Measurements from ENCODE around the gene LACTB.
"Not testable (repeated sequence)": the region's sequence is repeated elsewhere in the genome, so short reads cannot be mapped to it uniquely, and the experiment has no call there.

Gene LACTB

GRCh38 chr15:63096178-63096577 is 25.5 kb upstream of the LACTB start:
- no peak for DNase-seq (ENCODE audit: low read depth in 2 of 2)
- H3K4me3 ChIP-seq (replicated peaks in 1 of 2; ENCODE audit: low read depth in 2 of 2, low read length in 2 of 2) = no peak overlapping the region
- no peak for TF ChIP-seq CTCF (IDR thresholded peaks at IDR 0.05; ENCODE audit: low read depth, low read length)

GRCh38 chr15:63098901-63099300 is 22.8 kb upstream of the LACTB start:
- not testable (repeated sequence) for DNase-seq (ENCODE audit: low read depth in 2 of 2); H3K4me3 ChIP-seq (replicated peaks in 1 of 2; ENCODE audit: low read depth in 2 of 2, low read length in 2 of 2)

GRCh38 chr15:63099581-63099980 is 22.1 kb upstream of the LACTB start:
- not testable (repeated sequence) for H3K4me3 ChIP-seq (replicated peaks in 1 of 2; ENCODE audit: low read depth in 2 of 2, low read length in 2 of 2)

GRCh38 chr15:63103416-63103815 is 18.2 kb upstream of the LACTB start:
- H3K4me3 ChIP-seq (replicated peaks in 1 of 2; ENCODE audit: low read depth in 2 of 2, low read length in 2 of 2) = no peak overlapping the region
- no peak for TF ChIP-seq CTCF (IDR thresholded peaks at IDR 0.05; ENCODE audit: low read depth, low read length)
- no peak for DNase-seq (ENCODE audit: low read depth in 2 of 2)

More at GRCh38 chr15:63099581-63099980, 22.1 kb upstream of the LACTB start:
- not testable (repeated sequence) for DNase-seq (ENCODE audit: low read depth in 2 of 2)

- no peak for TF ChIP-seq CTCF (IDR thresholded peaks at IDR 0.05; ENCODE audit: low read depth, low read length)
- DNase-seq (ENCODE audit: low read depth in 2 of 2) = peak; percentile 64 to 66
- H3K4me3 ChIP-seq (replicated peaks in 1 of 2; ENCODE audit: low read depth in 2 of 2, low read length in 2 of 2) = no peak overlapping the region
Measured at GRCh38 chr15:63104727-63105126, 16.9 kb upstream of the LACTB start.

GRCh38 chr15:63105354-63105753 is 16.3 kb upstream of the LACTB start:
- not testable (repeated sequence) for DNase-seq (ENCODE audit: low read depth in 2 of 2); H3K4me3 ChIP-seq (replicated peaks in 1 of 2; ENCODE audit: low read depth in 2 of 2, low read length in 2 of 2)

- no peak overlapping the region for H3K4me3 ChIP-seq (replicated peaks in 1 of 2; ENCODE audit: low read depth in 2 of 2, low read length in 2 of 2)
- DNase-seq (ENCODE audit: low read depth in 2 of 2) = peak; percentile 100
- no peak for TF ChIP-seq CTCF (IDR thresholded peaks at IDR 0.05; ENCODE audit: low read depth, low read length)
Measured at GRCh38 chr15:63107895-63108546, 13.6 kb upstream of the LACTB start.

- no peak overlapping the region for H3K4me3 ChIP-seq (replicated peaks in 1 of 2; ENCODE audit: low read depth in 2 of 2, low read length in 2 of 2)
- TF ChIP-seq CTCF (IDR thresholded peaks at IDR 0.05; ENCODE audit: low read depth, low read length) = no peak
- no peak for DNase-seq (ENCODE audit: low read depth in 2 of 2)
Measured at GRCh38 chr15:63109498-63109897, 12.2 kb upstream of the LACTB start.
